ENCODE measurements around the gene ANKRD17.

DNA sequence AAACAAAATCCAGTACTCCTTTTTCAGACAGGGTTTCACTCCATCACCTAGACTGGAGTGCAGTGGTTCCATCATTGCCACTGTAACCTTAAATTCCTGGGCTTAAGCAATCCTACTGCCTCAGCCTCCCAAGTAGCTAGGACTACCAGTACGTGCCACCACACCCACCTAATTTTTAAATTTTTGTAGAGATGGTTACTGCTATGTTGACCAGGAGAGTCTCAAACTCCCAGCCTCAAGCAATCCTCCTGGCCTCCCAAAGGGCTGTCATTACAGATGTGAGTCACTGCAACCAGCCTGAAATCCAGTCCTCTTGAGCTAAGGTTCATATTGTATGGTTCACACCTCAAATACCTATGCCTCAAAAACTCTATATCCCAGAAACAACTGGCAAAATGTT is 22.4 kb downstream of the ANKRD17 start:
- TF ChIP-seq CTCF (IDR thresholded peaks at IDR 0.05; ENCODE audit: low read length) (no peak), EZH2 (IDR thresholded peaks at IDR 0.05; ENCODE audit: borderline replicate concordance, low read length) (no peak)

All from OCI-LY1 (cell line).